ENCODE data around the gene FBXW8. TPM values are rescaled to one million over a fixed set of nuclear protein-coding genes. Genes with fewer than 3 reads are reported as not detected.

Gene FBXW8
- total and polyA plus RNA-seq, 2 donors (not counting 3 experiments of a cell fraction or from before 2014, with no cell fraction given) = 15.4 TPM

DNA sequence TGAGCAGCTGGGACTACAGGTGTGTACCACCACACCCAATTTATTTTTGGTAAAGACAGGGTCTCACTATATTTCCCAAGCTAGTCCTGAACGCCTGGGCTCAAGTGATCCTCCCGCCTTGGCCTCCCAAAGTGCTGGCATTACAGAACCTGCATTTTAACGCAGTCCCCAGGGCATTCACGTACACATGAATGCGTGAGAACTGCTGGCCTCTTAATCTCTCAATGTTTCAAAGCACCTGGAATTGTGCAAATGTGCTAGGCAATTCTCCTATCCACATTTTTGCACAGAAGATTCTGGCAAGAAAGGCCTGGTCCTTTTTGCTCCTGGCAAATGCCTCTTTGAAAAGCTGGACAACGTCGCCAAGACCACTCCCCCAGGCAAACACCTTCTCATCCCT is 153.3 kb downstream of the FBXW8 start:
- Histone ChIP-seq H3K9me1 (replicated peaks; ENCODE audit: control insufficient read depth, extremely low read depth, insufficient read depth, low read length) (no peaks in the 10 kb centered on the region), H3K27me3 (ENCODE audit: control insufficient read depth in 2 of 2, insufficient read depth in 2 of 2, low read length in 2 of 2) (no peaks in the 10 kb centered on the region), H3K79me2 (ENCODE audit: control insufficient read depth, insufficient read depth, low read length) (no peaks in the 10 kb centered on the region), H3K4me2 (ENCODE audit: insufficient read depth, low read length) (no peak overlapping the region), H3K4me3 (replicated peaks in 1 of 3; ENCODE audit: insufficient read depth in 1 of 3, low read depth in 1 of 3, low read length in 3 of 3) (no peak overlapping the region), H2AFZ (ENCODE audit: low read depth, low read length) (no peak overlapping the region), H3K9me3 (replicated peaks; ENCODE audit: control insufficient read depth, insufficient read depth, low read length) (no peaks in the 10 kb centered on the region), H3K9ac (replicated peaks; ENCODE audit: extremely low read depth, insufficient read depth, low read length) (no peak overlapping the region), H3K36me3 (ENCODE audit: control insufficient read depth in 2 of 2, extremely low read depth in 1 of 2, insufficient read depth in 2 of 2, low read length in 2 of 2) (no peaks in the 10 kb centered on the region), H3K4me1 (ENCODE audit: control insufficient read depth, extremely low read depth, insufficient read depth, low read length) (no peaks in the 10 kb centered on the region), H3K27ac (ENCODE audit: insufficient read depth, low read depth, low read length) (no peak overlapping the region), H4K20me1 (replicated peaks; ENCODE audit: control insufficient read depth, extremely low read depth, insufficient read depth, low read length) (no peaks in the 10 kb centered on the region)
- CTCF ChIA-PET = no interaction called here
- FAIRE-seq (no peak), DNase-seq (ENCODE audit: low read depth, low spot score) (no peak)
- intact Hi-C loops (cut with micrococcal nuclease) = no loop called here
- dilution Hi-C loops (cut with MboI; ENCODE audit: extremely low pct_ligation_motif_present, low sequenced_read_pairs) = no loop called here
- POLR2A ChIA-PET = no interaction called here
- TF ChIP-seq POLR2A (IDR thresholded peaks at IDR 0.05; ENCODE audit: low read depth, low read length) (no peak), JUN (IDR thresholded peaks at IDR 0.05; ENCODE audit: borderline replicate concordance, insufficient read depth, insufficient read length, low read depth) (no peak), EZH2 (IDR thresholded peaks at IDR 0.05; ENCODE audit: borderline replicate concordance, low read depth, low read length, severe bottlenecking) (no peak), FOS (IDR thresholded peaks at IDR 0.05; ENCODE audit: borderline replicate concordance, insufficient read depth, low read length) (no peak), MAX (IDR thresholded peaks at IDR 0.05; ENCODE audit: insufficient read depth, insufficient read length) (no peak), GATA2 (IDR thresholded peaks at IDR 0.05; ENCODE audit: insufficient read depth, insufficient read length, low read depth, low read length) (no peak), MYC (IDR thresholded peaks at IDR 0.05; ENCODE audit: low read depth, low read length) (no peak), POLR2AphosphoS5 (IDR thresholded peaks at IDR 0.05; ENCODE audit: insufficient read depth, low read depth, low read length) (no peak), CTCF (IDR thresholded peaks at IDR 0.05; ENCODE audit: extremely low read depth in 1 of 2, insufficient read depth in 1 of 2, low read depth in 1 of 2, low read length in 2 of 2) (no peak)
- BruUV-seq (replicated peaks) = no TSS peak

Measured in endothelial cell of umbilical vein (primary cell).